ENCODE results near the gene NTRK3.

DNA sequence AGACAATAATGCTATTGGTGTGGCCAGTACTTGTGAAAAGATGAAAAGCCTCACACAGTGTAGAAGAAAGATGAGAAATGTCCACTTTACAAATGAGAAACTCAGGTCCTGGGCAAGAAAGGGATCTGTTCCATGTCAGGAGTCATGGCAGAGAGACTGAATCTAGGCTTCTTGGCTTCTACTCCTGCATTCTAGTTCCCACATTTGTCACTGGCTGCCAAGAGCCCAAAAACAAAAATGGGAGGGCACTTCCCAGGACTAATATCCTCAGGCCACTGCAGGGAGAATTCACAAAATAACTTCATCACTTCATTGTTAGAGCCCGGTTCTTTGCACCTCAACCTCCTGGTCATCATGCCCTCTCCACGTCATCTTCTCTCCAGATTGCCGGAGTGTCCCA lies 337.5 kb downstream of the NTRK3 start:
- TF ChIP-seq SP1 (IDR thresholded peaks at IDR 0.05): no peak
- TF ChIP-seq, protein P1, sequence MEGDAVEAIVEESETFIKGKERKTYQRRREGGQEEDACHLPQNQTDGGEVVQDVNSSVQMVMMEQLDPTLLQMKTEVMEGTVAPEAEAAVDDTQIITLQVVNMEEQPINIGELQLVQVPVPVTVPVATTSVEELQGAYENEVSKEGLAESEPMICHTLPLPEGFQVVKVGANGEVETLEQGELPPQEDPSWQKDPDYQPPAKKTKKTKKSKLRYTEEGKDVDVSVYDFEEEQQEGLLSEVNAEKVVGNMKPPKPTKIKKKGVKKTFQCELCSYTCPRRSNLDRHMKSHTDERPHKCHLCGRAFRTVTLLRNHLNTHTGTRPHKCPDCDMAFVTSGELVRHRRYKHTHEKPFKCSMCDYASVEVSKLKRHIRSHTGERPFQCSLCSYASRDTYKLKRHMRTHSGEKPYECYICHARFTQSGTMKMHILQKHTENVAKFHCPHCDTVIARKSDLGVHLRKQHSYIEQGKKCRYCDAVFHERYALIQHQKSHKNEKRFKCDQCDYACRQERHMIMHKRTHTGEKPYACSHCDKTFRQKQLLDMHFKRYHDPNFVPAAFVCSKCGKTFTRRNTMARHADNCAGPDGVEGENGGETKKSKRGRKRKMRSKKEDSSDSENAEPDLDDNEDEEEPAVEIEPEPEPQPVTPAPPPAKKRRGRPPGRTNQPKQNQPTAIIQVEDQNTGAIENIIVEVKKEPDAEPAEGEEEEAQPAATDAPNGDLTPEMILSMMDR (IDR thresholded peaks at IDR 0.05; ENCODE audit: low read depth, low read length, missing input control): no peak
- TF ChIP-seq RAD21 (IDR thresholded peaks at IDR 0.05): no peak
- TF ChIP-seq, protein P2, sequence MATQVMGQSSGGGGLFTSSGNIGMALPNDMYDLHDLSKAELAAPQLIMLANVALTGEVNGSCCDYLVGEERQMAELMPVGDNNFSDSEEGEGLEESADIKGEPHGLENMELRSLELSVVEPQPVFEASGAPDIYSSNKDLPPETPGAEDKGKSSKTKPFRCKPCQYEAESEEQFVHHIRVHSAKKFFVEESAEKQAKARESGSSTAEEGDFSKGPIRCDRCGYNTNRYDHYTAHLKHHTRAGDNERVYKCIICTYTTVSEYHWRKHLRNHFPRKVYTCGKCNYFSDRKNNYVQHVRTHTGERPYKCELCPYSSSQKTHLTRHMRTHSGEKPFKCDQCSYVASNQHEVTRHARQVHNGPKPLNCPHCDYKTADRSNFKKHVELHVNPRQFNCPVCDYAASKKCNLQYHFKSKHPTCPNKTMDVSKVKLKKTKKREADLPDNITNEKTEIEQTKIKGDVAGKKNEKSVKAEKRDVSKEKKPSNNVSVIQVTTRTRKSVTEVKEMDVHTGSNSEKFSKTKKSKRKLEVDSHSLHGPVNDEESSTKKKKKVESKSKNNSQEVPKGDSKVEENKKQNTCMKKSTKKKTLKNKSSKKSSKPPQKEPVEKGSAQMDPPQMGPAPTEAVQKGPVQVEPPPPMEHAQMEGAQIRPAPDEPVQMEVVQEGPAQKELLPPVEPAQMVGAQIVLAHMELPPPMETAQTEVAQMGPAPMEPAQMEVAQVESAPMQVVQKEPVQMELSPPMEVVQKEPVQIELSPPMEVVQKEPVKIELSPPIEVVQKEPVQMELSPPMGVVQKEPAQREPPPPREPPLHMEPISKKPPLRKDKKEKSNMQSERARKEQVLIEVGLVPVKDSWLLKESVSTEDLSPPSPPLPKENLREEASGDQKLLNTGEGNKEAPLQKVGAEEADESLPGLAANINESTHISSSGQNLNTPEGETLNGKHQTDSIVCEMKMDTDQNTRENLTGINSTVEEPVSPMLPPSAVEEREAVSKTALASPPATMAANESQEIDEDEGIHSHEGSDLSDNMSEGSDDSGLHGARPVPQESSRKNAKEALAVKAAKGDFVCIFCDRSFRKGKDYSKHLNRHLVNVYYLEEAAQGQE (IDR thresholded peaks at IDR 0.05): no peak
- TF ChIP-seq, protein P3, sequence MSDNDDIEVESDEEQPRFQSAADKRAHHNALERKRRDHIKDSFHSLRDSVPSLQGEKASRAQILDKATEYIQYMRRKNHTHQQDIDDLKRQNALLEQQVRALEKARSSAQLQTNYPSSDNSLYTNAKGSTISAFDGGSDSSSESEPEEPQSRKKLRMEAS (IDR thresholded peaks at IDR 0.05): no peak
- no peak for TF ChIP-seq TAF1 (conservative IDR thresholded peaks at IDR 0.05)
- TF ChIP-seq YY1 (IDR thresholded peaks at IDR 0.05): no peak
- TF ChIP-seq, protein P4, sequence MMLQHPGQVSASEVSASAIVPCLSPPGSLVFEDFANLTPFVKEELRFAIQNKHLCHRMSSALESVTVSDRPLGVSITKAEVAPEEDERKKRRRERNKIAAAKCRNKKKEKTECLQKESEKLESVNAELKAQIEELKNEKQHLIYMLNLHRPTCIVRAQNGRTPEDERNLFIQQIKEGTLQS (IDR thresholded peaks at IDR 0.05): no peak
- TF ChIP-seq JUND (IDR thresholded peaks at IDR 0.05): no peak
- TF ChIP-seq GABPA (IDR thresholded peaks at IDR 0.05 in 1 of 2, conservative IDR thresholded peaks at IDR 0.05 in 1 of 2): no peak
- TF ChIP-seq, protein P5, sequence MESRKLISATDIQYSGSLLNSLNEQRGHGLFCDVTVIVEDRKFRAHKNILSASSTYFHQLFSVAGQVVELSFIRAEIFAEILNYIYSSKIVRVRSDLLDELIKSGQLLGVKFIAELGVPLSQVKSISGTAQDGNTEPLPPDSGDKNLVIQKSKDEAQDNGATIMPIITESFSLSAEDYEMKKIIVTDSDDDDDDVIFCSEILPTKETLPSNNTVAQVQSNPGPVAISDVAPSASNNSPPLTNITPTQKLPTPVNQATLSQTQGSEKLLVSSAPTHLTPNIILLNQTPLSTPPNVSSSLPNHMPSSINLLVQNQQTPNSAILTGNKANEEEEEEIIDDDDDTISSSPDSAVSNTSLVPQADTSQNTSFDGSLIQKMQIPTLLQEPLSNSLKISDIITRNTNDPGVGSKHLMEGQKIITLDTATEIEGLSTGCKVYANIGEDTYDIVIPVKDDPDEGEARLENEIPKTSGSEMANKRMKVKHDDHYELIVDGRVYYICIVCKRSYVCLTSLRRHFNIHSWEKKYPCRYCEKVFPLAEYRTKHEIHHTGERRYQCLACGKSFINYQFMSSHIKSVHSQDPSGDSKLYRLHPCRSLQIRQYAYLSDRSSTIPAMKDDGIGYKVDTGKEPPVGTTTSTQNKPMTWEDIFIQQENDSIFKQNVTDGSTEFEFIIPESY (IDR thresholded peaks at IDR 0.05): no peak
